Right renal pelvis (tissue), 4 donors: ENCODE measurements around the gene RFPL2. TPM values are rescaled to one million over a fixed set of nuclear protein-coding genes. Genes with fewer than 3 reads are reported as not detected.
"Not testable (repeated sequence)": the region's sequence is repeated elsewhere in the genome, so short reads cannot be mapped to it uniquely, and the experiment has no call there.

Source experiments
- DNase-seq, 4 donors: peaks; one replicate each; pipeline ENCODE4 v3.0.0-alpha.2; 2013; ENCODE audit warnings: low read depth in 4 of 4, low spot score in 3 of 4, missing footprints in 1 of 4
- polyA plus RNA-seq, 4 donors: library from polyadenylated mRNA; unstranded; fragments of 120-200 nt; gene quantifications; one replicate each; pipeline ENCODE4 v1.2.1, GENCODE V29; 2013; ENCODE audit not compliant: insufficient read length in 4 of 4

RFPL2 gene
- polyA plus RNA-seq, 4 donors = 0.17 to 0.60 (median 0.37) TPM

DNA sequence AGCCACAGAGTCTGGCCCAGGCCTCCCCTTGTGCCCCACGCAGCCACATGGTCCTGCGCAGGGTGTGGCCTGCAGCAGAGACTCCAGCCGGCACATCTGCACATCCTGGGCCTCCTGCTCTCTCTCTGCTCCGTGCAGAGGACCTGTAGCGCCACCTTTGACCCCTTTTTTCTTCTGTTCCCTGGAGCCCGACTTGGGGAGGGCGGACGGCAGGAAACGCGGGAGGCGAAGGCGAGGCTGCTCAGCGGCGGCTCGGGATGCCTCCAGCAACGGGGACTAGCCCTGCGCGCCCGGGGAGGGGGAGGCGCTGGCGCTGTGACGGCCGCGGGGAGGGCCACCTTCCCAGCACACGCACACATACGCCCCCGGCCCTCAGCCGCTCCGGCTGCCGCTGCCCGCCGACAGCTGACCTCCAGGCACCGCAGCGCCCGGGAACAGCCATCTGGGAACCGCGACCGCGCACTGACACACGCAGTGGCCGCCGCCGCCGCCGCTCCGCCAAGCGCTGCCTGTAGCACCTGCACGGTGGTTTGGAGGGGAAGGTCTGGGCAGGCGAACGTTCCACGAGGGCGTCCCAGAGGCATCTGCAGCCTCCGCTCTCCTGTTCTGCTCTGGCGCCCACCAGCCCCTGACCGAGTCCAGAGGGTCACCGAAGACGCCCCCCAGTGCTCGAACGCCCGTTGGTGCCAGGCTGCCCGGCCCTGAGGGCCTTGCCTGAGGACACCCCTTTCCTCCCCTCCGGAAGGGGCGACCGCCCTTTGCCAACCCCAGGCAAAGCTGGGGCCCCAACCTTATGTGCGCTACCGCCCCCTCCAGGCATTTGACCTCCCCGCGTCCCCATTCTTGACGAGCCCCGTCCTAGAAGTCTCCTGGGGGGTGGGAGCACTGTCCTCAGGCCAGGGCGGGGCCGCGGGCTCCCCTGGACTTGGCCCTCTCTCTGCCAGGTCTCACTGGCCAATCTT, 28.9 kb downstream of the RFPL2 start:
- no peak for DNase-seq

DNA sequence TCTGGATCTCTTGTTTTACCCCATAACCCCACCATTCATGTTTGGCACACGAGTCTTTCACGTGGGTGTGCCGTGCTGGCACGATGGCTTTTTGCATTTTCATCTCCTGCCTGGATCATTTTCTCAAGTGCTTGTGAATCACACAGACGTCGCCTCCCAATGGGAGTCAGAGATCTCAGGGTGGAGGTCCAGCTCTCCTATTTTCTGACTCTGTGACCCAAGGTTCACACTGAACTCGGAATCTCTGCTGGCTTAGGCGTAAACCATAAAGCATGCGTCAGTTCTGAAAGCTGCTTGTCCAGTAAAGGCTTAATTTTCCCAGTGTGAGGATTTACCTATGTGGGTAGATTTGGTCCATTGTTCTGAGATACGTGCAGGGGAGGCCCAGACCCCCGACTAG, 29.8 kb downstream of the RFPL2 start:
- DNase-seq = no peak

DNA sequence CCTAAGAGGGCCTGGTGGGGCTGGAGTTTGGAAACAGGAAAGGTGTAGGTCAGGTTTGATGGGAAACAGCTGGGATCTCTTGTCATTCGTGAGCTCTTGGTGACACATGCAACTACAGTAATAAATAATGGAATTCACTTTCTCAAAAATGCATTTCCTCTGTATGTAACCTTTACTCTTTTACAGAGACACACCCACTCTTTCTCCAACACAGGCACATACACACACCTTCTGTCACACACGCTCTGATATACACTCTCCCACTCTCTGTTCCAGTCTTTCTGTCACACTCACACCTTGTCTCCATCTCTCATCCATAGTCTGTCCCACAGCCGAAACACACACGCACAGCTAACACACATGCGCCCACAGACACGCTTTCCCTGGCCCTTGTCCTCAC, 39.2 kb downstream of the RFPL2 start:
- no peak for DNase-seq

DNA sequence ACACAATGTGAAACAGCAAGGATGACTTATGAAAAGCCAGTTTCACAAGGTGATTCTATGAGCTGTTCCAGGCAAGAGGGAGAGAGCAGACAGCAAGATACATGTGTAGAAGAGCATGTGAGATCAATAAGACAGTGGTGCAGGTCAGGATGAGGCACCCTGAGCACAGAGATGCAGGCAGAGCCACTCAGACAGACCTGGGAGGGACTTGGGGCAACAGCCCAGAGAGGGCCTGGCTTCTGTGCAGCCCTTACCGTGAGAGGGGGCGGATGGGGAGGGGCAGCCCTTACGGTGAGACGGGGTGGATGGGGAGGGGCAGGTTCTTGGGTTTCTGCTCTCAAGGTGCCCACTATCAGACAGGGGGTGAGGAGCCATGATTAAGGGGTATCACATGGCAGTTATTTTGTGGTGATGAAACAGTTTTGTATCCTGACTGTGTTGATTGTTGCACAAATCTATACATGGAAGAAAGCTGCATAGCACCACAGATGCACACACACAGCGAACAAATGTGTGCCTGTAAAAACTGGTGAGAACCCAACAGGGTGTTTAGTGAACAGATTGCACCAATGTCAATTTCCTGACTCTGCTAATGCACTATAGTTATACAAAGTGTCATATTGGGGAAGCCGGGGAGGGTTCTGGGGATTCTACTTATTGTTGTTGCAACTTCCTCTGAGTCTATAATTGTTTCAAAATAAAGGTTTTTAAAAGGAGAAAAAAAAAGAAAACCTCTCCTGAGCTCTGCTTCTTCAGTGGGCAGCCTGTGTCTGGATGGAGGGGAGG, 40.6 kb downstream of the RFPL2 start:
- no peak for DNase-seq

DNA sequence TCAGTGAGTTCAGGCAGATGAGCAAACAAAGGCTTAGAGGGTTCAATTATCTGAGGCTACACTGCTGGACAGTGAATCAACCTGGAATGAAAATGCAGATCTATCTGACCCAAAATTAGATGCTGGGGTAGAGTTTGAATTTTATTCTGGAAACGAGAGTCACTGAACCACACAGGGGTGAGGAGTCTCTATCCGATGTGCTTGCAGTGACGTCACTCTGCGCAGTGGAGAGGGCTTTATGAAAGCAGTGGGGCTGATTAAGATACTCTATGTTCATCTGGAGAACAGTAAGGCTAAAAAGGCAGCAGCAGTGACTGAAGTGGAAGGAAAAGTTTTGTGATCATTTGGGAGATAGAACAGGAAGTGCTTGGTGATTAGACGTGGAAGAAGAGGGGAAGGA, 44.5 kb downstream of the RFPL2 start:
- not testable (repeated sequence) for DNase-seq

DNA sequence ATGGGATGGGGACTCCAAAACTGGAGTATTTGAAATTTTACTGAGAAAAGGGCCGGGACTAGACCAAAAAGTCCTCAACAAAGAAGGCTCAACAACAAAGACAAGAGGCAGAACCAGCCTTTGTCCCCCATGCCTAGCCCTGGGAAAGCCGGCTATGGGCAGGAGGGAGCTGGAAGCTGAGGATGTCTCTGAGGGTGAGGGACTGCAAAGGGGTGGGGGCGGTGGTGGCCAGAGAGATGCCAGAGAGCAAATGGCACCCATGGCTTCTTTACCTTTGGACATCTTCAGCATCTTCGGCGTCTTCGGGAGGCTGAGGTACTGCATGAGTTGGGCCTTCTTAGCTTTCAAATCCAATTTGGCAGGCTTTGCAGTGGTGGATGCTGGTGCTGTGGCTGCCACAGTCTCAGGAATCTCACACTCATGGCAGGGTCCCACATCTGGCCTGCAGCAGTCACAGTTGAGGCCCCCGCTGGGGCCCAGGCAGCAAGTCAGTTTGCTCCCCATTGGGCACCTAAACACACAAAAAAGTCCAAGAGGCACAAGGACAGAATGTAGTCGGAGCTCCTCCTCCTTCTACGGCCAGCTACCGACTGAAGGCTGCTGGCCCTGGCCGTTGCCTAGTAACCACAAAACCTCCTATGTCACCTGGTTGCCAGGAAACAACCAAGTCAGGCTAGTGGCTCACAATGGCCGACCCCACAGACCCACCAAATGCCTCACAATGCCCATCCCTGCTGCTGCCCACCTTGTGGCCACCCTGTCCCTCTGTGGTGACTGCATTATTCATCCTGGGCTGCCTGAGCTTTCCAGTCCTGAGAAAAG, 46.0 kb downstream of the RFPL2 start, which contains the start of gene C22orf42:
Gene C22orf42 (minus strand): TSS at position 592 of the 822 bp plus-strand sequence. CDS start 88 bp downstream, at position 504.
- DNase-seq = no peak

DNA sequence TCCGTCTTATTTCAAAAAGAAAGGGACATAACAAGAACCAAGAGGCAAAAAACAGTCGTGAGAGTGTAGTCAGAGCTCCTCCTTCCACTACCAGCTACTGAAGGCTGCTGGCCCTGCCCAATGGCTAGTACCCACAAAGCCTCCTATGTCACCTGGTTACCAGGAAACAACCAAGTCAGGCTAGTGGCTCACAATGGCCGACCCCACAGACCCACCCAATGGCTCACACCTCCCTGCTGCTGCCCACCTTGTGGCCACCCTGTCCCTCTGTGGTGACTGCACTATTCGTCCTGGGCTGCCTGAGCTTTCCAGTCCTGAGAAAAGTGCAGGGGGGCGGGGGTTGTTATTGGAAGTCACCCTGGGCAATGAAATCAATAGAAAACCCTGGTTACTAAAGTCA, 47.2 kb downstream of the RFPL2 start:
- DNase-seq = not testable (repeated sequence)

DNA sequence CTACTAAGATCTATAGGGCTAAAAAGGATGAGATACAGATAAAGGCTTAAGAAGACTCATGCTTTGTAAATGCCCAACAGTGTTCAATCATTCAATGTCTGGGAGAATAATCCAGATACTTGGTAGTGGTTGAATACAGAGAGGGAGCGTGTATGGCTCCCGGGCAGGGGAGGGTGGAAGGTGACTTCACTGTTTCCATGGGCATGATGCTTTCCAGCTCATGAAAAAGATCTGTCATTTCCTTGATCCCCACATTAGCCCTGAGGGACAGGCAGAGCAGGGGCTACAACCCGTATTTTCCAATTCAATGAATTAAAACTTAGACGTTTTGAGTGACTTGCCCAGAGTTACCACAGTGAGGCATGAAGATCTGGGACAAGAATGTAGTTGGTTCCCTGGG, 50.1 kb downstream of the RFPL2 start:
- not testable (repeated sequence) for DNase-seq

DNA sequence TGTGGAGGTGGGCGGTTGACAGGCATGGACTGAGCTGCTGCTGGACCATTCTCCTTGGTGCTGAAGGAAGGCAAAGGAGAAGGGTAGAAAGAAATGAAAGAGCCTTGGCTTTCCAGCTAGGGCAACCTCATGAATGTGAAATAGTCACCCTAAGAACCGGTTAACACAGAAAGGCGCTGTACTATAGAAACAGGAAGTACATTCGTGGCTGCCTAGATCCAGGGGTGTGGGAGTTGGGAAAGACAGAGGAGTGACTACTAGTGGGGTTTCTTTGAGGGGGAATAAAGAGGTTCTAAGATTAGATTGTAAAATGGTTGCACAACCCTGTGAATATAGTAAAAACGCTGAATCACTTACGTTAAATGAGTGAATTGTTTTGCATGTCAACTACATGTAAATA, 53.2 kb downstream of the RFPL2 start:
- not testable (repeated sequence) for DNase-seq

DNA sequence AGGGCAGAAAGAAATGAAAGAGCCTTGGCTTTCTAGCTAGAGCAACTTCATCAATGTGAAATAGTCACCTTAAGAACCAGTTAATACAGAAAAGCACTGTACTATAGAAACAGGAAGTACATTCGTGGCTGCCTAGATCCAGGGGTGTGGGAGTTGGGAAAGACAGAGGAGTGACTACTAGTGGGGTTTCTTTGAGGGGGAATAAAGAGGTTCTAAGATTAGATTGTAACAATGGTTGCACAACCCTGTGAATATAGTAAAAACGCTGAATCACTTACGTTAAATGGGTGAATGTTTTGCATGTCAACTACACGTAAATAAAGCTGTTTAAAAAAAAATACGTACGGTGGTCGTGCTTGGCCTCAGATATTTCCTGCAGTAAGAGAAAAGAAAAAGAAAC, 54.2 kb downstream of the RFPL2 start:
- not testable (repeated sequence) for DNase-seq

DNA sequence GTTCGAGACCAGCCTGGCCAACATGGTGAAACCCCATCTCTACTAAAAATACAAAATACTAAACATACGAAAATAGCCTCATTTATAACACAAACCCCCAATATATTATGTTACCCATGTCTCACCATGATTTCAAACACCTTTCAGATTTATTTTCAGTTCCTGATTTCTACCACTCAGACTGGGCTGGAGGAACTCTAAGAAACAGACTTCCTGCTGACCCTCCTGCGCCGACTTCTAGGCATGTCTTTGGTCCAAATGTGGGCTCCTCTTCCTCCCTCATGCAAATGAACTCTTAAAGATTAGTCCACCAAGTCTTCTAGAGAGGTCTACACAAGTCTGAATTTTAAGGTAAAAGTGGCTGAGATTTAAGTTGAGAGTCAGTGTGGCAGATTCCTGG, 56.5 kb downstream of the RFPL2 start:
- not testable (repeated sequence) for DNase-seq

DNA sequence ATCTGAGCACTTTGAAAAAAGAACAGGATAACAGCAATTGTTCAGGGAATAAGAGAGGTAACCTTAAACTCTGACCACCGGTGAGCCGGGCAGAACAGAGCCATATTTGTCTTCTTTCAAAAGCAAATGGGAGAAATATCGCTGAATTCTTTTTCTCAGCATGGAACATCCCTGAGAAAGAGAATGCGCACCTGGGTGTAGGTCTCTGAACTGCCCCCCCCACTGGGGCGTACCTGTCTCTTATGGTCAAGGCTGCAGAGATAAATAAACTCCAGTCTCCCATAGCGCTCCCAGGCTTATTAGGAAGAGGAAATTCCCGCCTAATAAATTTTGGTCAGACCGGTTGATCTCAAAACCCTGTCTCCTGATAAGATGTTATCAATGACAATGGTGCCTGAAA, 57.7 kb downstream of the RFPL2 start:
- not testable (repeated sequence) for DNase-seq

DNA sequence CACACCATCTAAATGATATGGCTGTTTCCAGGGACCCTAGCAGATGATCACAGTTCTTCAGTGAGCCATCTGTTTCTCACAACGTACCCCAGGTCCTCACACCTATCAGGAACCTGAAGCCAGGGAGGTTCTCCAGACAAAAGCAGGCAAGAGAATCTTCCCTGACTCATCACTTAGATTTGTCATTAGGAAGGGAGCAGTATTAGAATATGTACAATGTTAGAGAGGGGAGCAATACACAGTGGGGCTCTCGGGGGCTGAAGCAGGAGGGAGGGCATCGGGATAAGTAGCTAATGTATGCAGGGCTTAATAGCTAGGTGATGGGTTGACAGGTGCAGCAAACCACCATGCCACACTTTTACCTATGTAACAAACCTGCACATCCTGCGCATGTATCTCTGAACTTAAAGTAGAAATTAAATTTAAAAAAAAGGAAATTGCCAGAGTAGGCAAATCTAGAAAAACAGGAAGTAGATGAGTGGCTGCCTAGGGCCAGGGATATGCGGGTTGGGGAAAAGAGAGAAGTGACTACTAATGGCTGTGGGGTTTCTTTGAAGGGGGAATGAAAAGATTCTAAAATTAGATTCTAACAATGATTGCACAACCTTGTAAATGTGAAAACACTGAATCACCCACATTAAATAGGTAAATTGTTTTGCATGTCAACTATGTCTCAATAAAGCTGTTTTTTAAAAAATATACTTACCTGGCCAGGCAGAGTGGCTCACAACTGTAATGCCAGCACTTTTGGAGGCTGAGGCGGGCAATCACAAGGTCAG, 60.2 kb downstream of the RFPL2 start:
- no peak for DNase-seq

DNA sequence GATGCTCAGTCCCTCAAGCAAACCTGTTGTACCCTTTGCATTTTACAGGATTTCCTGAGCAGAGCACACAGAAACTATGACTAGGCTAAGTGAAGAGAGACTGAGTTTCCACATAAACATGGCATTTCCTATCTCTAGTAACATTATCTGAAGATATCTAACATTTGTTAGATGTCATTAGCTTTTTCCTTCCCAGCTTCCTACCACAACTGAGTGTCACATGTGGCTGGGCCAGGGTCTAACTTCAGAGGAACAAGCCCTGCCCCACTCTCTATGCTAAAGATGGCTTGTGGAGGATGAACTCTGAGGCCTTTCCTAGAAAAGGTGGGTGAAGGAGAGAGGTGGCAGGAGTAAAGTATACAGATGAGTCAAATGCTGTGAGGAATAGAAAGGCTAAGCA, 62.3 kb downstream of the RFPL2 start:
- DNase-seq = no peak

DNA sequence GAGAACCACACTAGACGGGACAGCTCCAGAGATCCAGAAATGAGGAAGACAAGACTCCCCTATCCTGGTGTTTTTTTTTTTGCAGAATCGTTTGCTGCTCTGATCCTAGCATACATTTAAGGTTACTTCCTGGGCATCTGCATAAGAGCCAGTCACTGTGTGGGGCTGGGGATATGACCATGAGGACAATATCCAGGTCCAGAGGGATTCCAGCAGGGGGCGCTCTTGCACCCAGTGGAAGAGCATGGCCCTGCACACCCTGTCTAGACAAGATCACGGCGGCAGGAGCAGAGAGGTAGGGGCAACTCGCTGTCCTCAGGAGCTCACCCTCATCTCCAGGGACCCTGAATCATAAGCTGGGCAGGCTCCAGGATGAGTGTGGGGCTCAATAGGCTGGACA, 64.2 kb downstream of the RFPL2 start:
- not testable (repeated sequence) for DNase-seq

Other genes with a start within 250 kb of the RFPL2 start
- 1 to 10 TPM in 1 of 4 donors, under 1 TPM in 3; 0.34 to 1.3 (median 0.52) TPM for gene SLC5A1, start 161.8 kb downstream of the RFPL2 start, polyA plus RNA-seq
- not detected for gene C22orf42, start 45.8 kb downstream of the RFPL2 start, polyA plus RNA-seq
- 1 to 10 TPM in 2 of 4 donors, under 1 TPM in 2; 0.73 to 2.3 (median 0.98) TPM for gene SLC5A4, start 50.3 kb upstream of the RFPL2 start, polyA plus RNA-seq
- under 1 TPM in 1 of 4 donors, not detected in 3; 0.21 TPM for gene RFPL3, start 152.8 kb upstream of the RFPL2 start, polyA plus RNA-seq
- 100 to 1,000 TPM; 101 to 107 (median 103) TPM for gene RTCB, start 207.2 kb upstream of the RFPL2 start, polyA plus RNA-seq